Rectal smooth muscle tissue (tissue), 1 donor: ENCODE results near the gene YPEL3.
"Not testable (repeated sequence)": the region's sequence is repeated elsewhere in the genome, so short reads cannot be mapped to it uniquely, and the experiment has no call there.

Source experiments
- H3K27ac ChIP-seq: one replicate; pipeline ENCODE4 v1.7.0; 2013; ENCODE audit warnings: low read depth, low read length, inconsistent platforms
- H3K27me3 ChIP-seq: one replicate; pipeline ENCODE4 v1.7.0; 2013; ENCODE audit warnings: low read length; ENCODE audit not compliant: control insufficient read depth, insufficient read depth
- H3K36me3 ChIP-seq: one replicate; pipeline ENCODE4 v1.7.0; 2013; ENCODE audit warnings: low read length; ENCODE audit not compliant: control insufficient read depth, insufficient read depth
- H3K4me1 ChIP-seq: one replicate; pipeline ENCODE4 v1.7.0; 2013; ENCODE audit warnings: low read length; ENCODE audit not compliant: control insufficient read depth, insufficient read depth
- H3K4me3 ChIP-seq: one replicate; pipeline ENCODE4 v1.7.0; 2013; ENCODE audit warnings: low read length
- H3K9ac ChIP-seq: one replicate; pipeline ENCODE4 v1.7.0; 2013; ENCODE audit warnings: low read length

YPEL3 gene

GRCh38 chr16:30127993-30128392, 32.0 kb upstream of the YPEL3 start:
- no peaks in the 10 kb centered on the region for H3K27me3 ChIP-seq
- peaks cover 5% of the 10 kb centered on the region for H3K4me1 ChIP-seq
- H3K27ac ChIP-seq = no peak overlapping the region
- H3K9ac ChIP-seq = no peak overlapping the region
- no peaks in the 10 kb centered on the region for H3K36me3 ChIP-seq
- H3K4me3 ChIP-seq = no peak overlapping the region

DNA sequence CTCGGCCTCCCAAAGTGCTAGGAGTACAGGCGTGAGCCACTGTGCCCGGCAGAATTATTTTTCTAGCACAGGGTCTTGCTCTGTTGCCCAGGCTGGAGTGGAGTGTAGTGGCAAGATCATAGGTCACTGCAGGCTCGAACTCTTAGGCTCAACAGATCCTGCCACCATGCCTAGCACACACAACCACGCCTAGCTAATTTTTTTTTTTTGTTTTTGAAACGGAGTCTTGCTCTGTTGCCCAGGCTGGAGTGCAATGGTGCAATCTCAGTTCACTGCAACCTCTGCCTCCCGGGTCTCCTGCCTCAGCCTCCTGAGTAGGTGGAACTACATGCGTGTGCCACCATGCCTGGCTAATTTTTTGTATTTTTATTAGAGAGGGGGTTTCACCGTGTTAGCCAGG, 29.7 kb upstream of the YPEL3 start:
- not testable (repeated sequence) for H3K36me3 ChIP-seq, H3K27me3 ChIP-seq, H3K9ac ChIP-seq, H3K4me3 ChIP-seq, H3K27ac ChIP-seq
- peaks cover 11% of the 10 kb centered on the region for H3K4me1 ChIP-seq

DNA sequence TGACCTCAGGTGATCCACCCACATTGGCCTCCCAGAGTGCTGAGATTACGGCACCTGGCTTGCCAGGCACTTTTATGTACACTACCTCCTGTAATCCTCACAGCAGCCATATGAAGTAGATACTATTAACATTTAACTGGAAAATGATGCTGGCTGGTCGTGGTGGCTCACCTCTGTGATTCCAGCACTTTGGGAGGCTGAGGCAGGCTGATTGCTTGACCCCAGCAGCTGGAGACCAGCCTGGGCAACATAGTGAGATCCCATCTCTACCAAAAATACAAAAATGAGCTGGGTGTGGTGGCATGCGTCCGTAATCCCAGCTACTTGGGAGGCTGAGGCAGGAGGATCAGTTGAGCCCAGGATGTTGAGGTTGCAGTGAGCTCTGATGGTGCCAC, 29.0 kb upstream of the YPEL3 start:
- no peak overlapping the region for H3K27ac ChIP-seq

DNA sequence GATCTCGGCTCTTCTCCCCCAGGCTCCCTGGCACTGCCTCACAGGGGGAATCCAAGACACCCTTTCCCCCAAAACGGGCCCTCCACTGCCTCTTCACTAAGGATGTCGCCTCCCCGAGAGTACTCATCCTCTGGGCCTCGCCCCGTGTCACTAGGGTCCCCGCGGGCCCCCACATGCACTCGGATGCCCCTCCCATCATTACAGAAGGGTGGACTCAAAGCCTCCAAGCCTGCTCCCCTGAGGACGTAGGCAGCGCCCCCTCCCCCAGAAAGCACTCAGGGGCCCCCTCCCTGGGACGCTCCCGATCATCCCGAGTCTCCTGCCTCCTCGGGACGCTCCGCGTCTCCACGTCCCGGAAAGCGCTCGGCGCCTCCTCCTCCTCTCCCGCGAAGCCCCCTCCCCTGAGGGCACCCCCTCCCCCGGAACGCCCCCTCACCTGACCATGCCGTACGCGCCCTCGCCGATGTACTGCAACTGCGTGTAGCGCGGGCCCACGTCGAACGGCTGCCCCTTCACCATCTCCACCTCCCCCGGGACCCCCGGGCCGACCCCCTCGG, 26.7 kb upstream of the YPEL3 start:
- H3K36me3 ChIP-seq = peaks cover 16% of the 10 kb centered on the region
- H3K27ac ChIP-seq = peak overlapping the region; percentile 90
- peaks cover 11% of the 10 kb centered on the region for H3K4me1 ChIP-seq
- H3K4me3 ChIP-seq = peak overlapping the region; percentile 83
- no peaks in the 10 kb centered on the region for H3K27me3 ChIP-seq
- H3K9ac ChIP-seq = peak overlapping the region; percentile 95

More for the DNA sequence above, 29.0 kb upstream of the YPEL3 start:
- H3K4me3 ChIP-seq = no peak overlapping the region
- H3K36me3 ChIP-seq = no peaks in the 10 kb centered on the region
- no peaks in the 10 kb centered on the region for H3K27me3 ChIP-seq
- H3K9ac ChIP-seq = no peak overlapping the region
- peaks cover 11% of the 10 kb centered on the region for H3K4me1 ChIP-seq

DNA sequence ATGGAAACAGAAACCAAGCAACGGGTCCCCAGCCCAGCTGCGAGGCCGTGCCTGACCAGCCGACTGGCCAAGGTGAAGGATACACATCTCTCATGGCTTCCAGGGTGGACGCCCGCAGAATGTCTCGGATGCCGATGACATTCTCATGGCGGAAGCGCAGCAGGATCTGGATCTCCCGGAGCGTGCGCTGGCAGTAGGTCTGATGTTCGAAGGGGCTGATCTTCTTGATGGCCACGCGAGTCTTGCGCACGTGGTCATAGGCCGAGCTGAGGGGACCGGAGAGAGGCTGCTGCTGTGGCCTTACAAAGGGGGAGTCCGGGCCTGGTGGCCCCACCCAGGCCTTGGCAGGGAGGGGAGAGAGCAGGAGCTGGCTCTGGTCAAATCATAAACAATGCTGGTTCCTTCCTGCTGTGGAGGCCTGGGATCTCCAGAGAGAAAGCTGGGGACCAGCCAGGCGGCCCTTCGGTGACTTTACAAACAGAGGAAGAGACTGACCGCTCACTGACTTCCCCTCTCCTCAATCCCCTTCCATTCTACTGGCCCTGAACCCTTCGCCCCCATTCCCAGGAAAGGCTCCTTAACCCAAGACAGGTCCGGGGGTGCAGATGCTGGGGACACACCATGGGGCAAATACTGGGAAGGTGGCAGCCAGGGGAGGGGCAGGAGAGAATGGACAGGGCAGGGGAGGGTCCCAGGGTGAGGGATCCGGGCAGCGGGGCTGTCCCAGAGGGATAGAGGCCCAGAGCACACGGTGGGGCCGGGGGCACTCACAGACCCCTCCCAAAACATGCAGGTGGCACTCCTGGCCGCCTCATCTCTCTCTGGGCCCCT, 25.9 kb upstream of the YPEL3 start:
- Histone ChIP-seq H3K27ac (peak overlapping the region; percentile 90), H3K27me3 (no peaks in the 10 kb centered on the region), H3K36me3 (peaks cover 22% of the 10 kb centered on the region), H3K4me1 (peaks cover 11% of the 10 kb centered on the region), H3K4me3 (peak overlapping the region; percentile 83), H3K9ac (peak overlapping the region; percentile 95)

- H3K4me3 ChIP-seq = no peak overlapping the region
- no peak overlapping the region for H3K27ac ChIP-seq
- H3K4me1 ChIP-seq = peaks cover 11% of the 10 kb centered on the region
- H3K27me3 ChIP-seq = no peaks in the 10 kb centered on the region
- peaks cover 30% of the 10 kb centered on the region for H3K36me3 ChIP-seq
- no peak overlapping the region for H3K9ac ChIP-seq
These were observed 24.5 kb upstream of the YPEL3 start for GRCh38 chr16:30120340-30121105.

DNA sequence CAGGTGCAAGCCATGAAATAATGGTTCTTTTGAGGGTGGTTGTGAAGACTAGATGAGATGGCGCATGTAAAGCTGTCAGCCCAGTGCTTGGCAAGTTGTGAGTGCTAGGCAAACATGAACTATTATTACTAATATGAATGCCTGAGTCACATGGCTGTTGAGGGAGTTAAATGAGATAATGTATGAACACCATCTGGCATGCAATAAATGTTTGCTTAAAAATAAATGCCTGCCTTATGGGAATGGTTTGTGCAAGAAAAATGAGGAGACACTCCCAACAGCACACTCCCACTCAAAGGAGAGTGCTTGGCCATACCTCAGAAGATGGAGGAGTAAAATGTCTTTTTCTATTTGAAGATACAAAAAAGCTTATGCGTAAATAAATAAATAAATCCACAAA, 23.4 kb upstream of the YPEL3 start:
- peaks cover 34% of the 10 kb centered on the region for H3K36me3 ChIP-seq
- H3K27ac ChIP-seq = no peak overlapping the region
- H3K4me3 ChIP-seq = no peak overlapping the region
- H3K27me3 ChIP-seq = no peaks in the 10 kb centered on the region
- no peak overlapping the region for H3K9ac ChIP-seq
- H3K4me1 ChIP-seq = peaks cover 10% of the 10 kb centered on the region

DNA sequence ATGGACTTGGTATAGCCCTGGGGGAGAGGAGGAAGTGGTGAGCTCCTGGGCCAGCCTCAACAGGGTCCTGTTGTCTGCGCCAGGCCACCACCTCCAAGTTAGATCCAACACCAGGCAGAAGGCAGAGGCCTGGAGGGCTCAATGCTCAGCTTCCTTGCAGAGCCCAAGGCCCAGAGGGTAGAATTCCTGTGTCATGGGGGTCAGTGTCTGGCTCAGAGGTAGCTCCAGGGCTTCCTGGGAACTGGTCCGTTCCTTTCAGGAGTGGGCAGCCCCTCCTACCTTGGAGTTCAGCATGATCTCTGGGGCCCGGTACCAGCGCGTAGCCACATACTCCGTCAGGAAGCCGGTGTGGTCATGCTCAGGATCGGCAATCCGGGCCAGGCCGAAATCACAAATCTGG, 21.8 kb upstream of the YPEL3 start:
- Histone ChIP-seq H3K36me3 (peaks cover 35% of the 10 kb centered on the region), H3K4me3 (no peak overlapping the region), H3K27me3 (no peaks in the 10 kb centered on the region), H3K9ac (no peak overlapping the region), H3K27ac (no peak overlapping the region), H3K4me1 (peaks cover 6% of the 10 kb centered on the region)

- peaks cover 3% of the 10 kb centered on the region for H3K4me1 ChIP-seq
- peaks cover 40% of the 10 kb centered on the region for H3K36me3 ChIP-seq
- H3K9ac ChIP-seq = no peak overlapping the region
- H3K27ac ChIP-seq = no peak overlapping the region
- H3K4me3 ChIP-seq = no peak overlapping the region
- no peaks in the 10 kb centered on the region for H3K27me3 ChIP-seq
These were observed 20.5 kb upstream of the YPEL3 start for GRCh38 chr16:30116291-30117207.

- H3K27ac ChIP-seq = no peak overlapping the region
- no peaks in the 10 kb centered on the region for H3K27me3 ChIP-seq
- no peaks in the 10 kb centered on the region for H3K4me1 ChIP-seq
- H3K36me3 ChIP-seq = peaks cover 40% of the 10 kb centered on the region
- no peak overlapping the region for H3K4me3 ChIP-seq
- H3K9ac ChIP-seq = no peak overlapping the region
These were observed 19.2 kb upstream of the YPEL3 start for GRCh38 chr16:30115238-30115637.

DNA sequence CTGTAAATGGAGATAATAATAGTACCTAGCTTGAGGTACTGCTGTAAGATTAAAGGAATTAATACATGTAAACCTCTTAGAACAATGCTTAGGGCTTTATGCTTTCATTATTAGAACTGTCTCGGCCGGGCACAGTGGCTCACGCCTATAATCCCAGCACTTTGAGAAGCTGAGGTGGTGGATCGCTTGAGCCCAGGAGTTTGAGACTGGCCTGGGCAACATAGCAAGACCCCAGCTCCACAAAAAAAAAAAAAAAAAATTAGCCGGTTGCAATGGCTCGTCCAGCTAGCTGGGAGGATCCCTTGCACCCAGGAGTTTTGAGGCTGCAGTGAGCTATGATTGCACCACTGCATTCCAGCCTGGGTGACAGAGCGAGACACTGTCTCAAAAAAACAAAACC, 18.8 kb upstream of the YPEL3 start:
- not testable (repeated sequence) for H3K27ac ChIP-seq, H3K27me3 ChIP-seq, H3K4me3 ChIP-seq, H3K9ac ChIP-seq, H3K4me1 ChIP-seq
- peaks cover 40% of the 10 kb centered on the region for H3K36me3 ChIP-seq

DNA sequence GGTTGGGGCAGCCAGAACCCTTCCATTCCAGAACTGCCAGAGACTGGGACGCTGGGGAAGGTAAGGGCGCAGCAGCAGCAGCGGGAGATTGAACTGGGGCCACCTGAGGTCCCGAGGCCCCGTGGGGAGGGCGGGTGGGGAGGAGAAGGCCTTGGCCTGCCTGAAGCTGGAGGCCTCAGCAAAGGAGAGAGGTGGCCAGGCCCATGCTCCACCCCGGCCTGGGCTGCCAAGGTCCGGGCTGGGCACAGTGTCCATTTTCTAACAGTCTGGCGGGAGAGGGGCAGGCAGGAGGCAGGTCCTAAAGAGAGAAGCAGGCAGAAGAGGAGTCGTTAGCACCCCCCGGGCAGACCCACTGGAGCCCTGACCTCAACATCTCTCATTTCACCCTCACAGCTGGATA, 18.4 kb upstream of the YPEL3 start:
- Histone ChIP-seq H3K9ac (no peak overlapping the region), H3K27ac (no peak overlapping the region), H3K4me3 (no peak overlapping the region), H3K4me1 (no peaks in the 10 kb centered on the region), H3K27me3 (no peaks in the 10 kb centered on the region), H3K36me3 (peaks cover 36% of the 10 kb centered on the region)
